Hepatic stellate cell (primary cell): ENCODE data around the gene SORD.
"Not testable (repeated sequence)": the region's sequence is repeated elsewhere in the genome, so short reads cannot be mapped to it uniquely, and the experiment has no call there.

Experiments
- DNase-seq: peaks from one replicate; pipeline ENCODE4 v3.0.0; 2011; ENCODE audit warnings: low spot score

The SORD gene

DNA sequence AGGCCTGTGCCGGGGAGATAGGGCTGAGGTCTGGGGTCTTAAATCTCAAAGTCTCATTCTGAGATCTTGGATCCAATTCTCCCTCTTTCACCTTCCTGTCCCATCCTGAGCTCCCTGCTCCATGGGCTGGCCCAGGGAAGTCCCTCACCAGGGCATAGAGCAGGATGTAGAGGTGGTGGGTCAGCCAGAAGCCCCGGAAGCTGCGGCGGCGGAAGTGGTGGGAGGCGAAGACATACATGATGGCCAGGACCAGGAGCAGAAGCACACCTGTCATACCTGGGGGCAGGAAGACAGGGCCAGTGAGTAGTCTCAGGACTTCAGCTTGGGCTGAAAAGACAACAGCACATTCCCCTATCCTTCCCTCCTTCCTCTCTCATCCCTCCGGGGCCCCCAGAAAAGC, 74.5 kb downstream of the SORD start:
- no peak for DNase-seq

DNA sequence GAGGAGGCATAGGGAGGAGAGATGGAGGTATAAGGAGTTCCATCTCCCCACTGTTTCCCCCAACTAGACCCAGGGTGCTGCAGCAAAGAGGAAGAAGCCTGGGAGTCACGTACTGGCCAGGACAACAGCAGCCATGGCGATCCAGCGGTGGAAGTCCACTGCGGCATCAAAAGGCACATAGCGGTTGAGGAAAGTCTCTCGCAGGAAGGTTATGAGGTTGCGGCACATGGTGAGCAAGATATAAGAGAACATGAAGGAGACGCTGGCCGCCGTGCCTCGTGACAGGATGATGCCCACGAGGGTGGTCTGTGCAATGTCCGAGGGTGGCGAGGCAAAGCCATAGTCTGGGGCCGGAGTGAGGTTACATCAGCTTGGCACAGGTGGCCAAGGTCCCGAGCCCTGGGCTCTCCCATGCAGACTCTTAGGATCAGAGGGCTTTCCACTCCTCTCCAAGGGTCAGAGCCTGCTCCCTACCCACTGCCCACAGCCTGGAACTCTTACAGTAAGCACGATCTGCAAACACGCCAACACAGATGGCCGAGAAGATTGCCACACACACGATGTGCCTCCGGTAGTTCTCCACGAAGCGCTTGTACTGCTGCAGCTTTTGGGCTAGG, 76.7 kb downstream of the SORD start:
- no peak for DNase-seq

DNA sequence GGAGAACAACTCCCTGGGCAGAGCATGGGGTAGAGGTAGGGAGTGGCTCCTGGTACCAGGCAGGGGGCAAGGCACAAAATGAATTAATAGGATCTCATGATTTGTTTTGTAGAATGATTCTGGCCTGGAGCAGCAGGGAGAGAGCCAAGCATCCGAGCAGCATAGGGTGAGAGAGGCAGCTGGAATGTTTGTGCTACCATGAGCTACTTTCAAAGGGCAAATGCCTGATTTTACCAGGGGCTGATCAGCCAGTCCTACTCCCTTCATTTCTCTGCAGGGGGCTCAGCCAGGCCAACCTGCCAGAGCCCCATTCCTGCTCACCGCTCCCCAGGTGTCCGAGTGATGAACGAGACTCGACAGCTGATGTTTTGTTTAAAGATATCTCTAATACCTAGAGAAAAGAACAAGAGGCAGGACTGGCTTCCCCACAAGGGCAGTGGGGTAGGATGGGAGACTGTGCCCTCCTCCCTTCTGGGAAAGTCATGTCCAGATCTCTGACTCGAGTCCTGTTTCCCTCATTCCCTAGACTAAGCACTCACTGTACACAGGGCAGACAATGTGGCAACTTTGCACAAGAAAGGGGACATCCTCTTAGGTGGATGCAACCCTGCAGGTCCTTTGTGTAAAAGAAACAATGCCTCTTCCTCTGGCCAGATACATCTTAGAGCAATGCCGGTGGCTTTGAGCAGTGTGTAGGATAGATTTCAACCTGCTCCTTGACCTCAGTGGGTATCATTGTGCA, 78.1 kb downstream of the SORD start:
- DNase-seq, result no peak

DNA sequence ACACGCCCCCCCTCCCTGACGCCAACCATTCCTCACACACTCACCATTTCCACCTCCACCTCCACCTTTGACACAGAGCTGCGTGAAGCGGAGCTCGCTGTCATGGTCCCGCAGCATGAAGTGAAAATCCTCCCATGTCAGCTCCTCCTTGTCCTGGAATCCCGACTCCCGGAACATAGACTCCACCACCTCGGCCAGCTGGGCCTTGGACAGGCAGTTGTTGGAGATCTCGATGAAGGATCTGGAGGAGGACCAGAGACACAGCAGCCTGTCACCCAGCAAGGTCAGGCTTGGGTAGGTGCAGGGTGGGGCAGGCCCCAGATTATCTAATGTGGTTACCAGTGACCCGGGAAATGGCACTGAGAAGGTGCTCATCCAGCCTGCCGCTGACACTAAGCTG, 78.8 kb downstream of the SORD start:
- DNase-seq, result no peak

DNA sequence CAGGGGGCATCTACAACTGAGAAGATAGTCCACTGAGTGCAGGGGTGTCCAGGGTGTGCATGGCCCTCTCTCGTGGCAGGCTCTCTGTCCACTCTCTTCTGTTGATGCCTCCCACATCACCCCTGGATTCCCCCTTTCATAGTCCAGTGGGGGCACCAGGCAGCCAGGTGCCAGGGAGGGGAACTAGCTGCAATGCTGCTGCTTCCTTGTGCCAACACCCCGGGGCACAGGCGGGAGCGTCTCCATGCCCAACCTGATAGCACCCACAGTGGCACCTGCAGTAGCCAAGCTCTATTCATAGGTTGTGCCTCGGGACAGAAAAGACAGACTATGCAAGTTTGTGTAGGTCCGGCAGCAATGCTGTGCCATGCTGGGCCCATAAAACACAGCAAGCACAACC, 79.2 kb downstream of the SORD start:
- no peak for DNase-seq

DNA sequence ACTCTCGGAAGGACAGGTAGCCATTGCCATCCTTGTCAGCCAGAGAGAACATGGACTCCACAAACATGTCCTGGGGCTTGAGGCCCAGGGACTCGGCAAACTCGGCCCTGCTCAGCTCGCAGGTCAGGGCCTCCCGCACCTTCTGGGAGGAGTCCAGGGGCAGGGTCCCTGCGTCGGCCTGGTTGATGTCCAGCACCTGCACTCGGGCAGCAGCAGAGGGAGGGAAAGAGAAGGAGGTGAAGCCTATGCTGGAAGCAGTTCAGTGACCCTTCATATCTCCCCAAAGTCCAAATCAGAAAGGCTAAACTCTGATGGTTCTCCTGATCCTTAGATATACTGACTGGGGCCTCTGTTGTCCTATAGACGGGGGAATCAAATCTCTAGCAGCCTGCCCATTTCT, 81.2 kb downstream of the SORD start:
- not testable (repeated sequence) for DNase-seq

DNA sequence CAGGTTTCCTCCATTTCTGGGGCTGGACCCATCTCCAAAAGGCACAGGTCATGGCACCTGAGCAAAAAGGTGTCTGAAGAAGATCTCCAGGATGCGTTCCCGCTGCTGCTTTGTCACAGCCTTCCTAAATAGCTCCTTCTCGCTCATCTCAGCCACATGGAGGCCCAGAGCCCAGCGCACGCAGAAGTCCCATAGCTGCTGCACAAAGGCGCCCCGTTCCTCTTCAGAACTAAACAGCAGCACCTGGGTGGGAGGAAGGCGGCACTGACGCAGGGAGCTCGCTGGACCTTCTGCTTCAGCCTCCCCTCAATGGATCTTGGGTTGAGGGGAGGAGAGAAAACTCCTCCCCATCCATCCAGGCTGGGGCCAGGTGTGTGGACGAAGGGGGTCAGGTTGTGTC, 82.6 kb downstream of the SORD start:
- DNase-seq, result no peak

DNA sequence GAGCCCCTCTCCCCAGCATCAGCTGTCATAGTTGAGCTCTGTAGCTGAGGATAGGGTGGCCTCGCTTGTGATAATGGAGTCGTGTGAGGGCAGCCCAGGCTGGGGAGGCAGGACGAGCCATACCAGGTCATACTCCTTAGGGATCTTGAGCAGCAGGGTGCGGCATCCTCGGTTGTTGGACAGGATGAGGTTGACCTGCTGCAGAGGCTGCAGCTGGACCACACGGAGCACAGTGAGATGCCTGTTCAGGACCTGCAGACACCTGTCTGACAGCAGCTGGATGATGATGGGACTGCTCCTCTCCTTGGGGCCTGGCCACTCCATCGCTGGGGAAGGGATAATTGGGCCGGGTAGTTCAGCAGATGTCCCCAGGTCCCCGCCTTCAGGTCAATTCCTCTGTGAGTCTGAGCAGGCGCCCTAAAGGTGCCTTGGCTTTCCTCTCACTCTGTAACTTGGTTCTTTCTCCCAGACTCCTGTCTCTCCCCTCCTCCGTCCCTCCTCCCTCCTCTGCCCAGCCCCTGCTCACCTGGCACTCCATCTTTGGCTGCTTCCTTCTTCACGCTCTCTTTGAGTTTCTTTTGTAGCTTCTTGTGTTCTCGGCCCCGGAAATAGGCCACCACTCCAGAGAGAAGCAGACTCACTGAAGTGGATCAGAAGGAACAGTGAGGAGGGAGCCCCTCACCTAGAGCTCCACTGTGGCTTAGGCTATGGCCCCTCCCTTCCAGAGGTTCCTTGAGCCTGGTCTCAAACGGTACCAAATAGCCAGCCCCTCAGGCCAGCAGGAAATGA, 83.2 kb downstream of the SORD start:
- no peak for DNase-seq

DNA sequence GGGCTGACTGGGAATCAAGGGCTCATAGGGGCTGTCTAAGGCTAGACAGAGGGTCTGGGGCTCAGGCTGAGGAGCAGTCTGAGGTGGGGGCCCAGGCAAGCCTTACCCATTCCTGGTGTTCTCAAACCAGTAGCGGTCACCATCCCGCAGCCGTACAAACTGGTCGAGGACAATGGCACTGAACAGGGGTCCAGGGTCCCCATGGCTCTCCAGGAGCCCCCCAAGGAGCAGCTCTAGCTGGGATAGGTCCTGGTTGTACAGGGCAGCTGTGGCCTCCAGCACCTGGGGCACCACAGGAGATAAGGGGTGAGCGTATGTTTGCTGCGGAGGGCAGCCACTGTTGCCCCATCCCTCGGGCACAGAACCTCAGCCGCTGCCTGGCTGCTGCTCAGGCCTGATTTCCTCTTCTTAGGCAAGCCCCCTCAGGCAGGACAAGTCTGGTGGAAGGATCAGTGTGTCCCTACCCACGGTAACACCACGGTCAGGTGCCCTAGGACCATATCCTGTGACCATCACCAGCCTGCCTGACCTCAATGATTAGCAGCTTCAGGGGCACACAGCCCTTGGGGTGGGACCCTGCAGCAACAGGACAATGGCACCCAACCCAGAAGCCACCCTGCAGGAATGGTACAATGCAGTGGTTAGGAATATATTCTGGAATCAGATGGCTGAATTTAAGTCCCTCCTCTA, 85.1 kb downstream of the SORD start:
- no peak for DNase-seq

DNA sequence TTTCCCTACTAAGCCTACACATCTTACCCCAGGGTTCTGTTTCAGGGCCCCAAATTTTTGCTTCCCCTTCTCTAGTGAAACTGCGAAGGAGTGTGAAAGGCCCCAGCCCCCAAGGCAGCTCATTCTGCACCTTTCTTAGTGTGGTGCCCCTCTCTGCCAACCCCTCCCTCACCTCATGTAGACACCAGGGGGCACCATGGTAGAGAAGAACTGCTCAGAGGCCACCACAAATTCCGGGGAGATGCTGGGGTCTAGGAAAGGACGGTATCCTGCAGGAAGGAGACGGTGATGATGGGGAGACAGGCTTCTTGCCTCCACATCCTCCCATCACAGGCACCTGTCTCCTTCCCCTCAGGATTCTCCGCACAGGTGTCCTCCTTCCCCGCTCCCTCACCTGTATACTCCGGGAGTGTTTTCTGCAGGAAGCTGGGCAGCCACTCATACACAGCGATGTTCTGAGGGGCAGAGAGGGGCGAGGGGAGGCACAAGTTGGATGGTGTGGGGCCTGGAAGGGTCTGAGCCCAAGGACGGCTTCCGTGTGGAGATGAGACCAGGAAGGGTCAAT, 87.3 kb downstream of the SORD start:
- no peak for DNase-seq

DNA sequence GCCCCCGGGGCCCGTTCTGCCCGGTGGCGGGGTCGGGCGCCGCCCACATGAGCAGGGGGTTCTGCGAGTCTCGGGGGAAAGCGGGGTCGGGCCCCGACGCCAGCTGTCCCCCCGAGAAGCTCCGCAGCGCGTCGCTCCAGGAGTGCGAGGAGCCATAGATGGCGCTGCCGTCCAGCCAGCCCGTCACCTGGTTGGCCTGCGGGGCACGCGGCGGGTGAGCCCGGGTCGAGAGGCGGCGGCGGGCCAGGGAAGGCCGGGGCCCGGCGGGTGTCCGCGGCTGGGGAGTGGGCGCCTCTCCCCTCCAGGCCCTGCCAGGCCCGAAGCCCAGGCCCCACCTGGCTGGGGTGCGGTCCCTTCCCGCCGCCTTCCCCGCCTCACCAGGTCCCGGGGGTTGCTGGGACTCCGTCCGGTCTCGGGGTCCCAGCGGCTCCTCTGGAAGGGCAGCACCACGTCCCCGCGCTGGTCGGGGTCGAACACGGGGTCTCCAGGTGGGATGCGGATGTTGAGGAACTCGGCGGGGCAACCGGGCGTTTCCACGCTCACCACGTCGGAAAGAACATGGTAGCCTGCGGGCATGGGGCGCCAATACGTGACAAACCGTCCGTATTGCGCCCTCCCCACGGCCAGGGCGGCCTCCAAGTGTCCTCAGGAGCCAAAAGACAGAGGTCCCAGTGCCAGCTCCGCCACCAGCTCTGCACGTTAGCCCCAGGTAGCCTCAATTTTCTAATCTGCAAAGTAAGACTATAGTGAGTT, 88.6 kb downstream of the SORD start:
- DNase-seq, result no peak

DNA sequence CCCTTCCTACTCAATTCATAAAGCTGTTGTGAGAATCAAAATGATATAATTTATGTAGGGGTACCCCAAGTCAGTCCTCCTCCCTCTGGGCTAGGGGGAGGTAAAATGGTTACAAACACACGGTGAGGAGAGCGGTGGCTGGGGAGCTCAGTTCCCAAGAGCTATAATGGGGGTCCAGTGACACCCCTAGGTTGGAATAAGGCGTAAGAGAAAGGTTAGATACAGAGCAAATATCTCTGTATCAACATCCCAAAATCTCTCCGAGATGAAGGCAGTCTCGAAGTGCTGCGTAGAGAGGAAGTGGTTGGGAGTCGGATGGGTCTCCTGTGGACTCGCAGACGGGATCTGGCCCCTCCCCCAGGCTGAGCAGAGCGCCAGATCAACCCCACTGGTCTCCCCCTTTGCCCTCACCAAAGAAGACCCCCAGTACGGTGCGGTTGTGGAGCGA, 89.2 kb downstream of the SORD start:
- DNase-seq, result no peak

DNA sequence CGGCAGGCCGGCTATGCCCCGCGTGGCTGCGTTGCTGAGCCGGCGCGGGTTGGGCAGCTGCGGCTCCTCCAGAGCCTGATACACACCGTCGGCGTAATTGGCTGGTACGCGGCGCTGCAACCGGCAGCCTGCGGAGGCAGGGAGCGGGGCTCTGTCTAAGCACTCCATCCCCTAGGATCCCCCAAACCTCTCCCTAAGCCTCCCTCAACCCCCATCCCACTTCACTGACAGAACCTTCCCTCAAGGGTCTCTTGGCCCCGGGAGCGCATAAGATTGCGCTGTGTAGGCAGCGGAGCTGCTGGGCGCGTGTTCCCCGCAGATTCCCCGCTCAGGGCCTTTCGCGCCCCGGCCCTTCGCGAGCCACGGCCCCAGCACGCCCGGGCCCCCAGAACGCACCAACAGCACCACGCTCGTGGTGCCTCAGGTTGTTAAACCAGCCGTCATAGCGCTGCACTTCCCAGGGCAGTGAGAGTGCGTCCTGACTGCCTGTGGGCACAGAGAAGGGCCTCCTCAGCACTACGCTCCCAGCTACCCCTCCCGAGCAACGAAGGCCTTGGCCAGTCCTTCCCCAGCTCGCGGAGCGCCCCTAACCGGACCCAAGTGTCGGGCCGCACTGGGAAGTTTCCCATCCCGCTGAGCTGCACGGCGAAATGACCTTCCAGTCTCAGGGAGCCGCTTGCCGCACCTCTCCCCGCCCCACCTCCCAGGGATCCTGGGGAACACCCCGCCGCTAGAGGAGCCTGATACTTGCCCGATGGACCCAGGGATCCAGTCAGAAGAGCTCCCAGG, 89.8 kb downstream of the SORD start:
- DNase-seq, result no peak

DNA sequence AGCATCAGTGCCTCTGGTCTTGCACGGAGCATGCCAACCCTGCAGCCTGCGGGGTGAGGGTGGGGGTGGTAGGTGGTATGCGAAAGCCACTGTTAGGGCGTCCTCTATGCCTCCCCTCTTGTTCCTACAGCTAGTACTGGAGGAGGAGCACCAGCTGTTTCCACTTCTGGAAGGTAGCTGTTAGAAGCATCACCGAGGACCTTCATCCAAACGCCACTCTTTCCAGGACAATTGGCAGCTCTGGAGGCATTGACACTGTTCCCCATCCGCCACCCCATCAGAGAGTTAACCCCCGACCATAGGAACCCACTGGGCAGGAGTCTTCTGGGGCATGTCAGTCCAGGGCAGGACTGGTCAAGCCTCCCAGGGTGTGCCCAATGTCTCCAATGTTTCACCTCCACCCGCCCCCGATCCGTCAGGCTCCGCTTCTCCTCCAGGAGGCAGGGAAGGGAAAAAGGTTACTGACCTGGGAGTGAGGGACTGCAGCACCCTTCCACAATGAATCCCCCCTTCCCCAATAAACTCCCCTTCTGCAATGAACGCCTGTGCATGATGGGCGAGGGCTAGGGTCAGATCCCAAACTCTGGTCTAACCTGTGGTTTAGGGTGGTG, 90.5 kb downstream of the SORD start:
- DNase-seq, result no peak

DNA sequence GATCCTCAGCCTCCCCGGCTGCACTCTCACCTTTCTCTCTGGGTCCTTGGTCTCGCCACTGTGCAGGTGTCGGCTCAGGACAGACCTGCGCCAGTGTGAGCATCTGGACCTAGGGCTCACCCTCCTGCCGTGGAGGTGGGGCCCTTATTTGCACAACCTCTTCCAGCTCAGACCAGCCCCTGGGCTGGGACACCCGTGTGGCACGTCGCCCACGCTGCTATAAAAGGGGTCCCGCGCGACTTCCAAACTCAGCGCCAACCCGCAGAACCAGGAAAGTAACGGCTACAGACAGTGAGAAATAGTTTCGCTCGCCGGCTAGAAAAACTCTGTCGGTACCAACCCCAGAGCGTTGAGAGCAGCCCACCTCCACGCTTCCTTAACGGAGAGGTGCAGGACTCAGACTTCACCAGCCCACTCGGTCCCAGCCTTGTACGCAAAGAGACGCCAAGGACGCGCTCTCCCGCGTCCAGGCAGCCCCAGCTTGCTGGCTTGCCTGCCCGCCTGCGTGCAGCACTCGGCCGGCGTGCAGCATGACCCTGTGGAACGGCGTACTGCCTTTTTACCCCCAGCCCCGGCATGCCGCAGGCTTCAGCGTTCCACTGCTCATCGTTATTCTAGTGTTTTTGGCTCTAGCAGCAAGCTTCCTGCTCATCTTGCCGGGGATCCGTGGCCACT, 91.2 kb downstream of the SORD start, which contains the start of the genes DUOX2 and DUOXA2:
TSS of gene DUOX2 (minus strand) at position 97 of the 675 bp plus-strand sequence. CDS start 761 bp downstream, outside the sequence.
TSS of gene DUOXA2 (plus strand) at position 251 of the 675 bp plus-strand sequence. CDS start at position 531, 280 bp downstream.
- no peak for DNase-seq

DNA sequence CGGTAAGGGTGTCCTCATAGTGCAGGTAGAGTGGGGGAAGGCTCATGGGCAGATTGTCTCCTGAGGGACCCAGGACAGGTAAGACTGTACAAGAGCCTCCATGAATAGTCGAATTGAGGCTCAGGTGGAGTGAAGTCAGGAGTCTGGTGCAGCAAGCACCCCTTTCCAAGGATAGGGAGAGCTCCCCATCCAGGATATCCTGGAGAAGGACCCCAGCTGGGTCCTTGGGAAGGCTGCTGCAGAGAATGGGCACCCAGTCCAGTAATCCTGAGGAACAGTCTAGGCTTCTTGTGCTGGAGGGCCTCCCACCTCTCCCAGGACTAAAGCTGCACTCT, 91.7 kb downstream of the SORD start:
- no peak for DNase-seq

DNA sequence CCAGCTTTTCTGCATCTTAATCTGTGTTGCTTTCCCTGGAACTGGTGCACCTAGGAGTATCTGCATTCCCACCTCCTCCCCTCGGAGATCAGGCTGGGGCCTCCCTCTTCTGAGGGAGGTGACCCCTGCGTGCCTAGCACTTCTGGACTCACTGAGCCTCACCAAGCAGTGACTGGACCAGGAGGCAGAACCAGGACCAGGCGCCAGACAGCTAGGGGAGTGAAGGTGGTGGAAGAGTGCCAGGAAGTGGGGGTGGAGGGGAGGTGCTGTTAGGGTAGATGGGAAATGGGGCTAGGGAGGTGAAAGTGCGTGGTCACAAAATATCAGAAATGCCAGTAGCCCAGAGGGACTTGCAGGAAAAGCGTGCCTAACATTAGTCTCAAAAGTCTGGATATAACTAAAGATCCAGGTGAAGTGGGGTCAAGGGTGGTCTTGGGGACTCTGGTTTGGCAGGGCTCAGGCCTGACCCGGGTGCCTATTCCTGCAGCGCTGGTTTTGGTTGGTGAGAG, 92.4 kb downstream of the SORD start:
- DNase-seq, result no peak

DNA sequence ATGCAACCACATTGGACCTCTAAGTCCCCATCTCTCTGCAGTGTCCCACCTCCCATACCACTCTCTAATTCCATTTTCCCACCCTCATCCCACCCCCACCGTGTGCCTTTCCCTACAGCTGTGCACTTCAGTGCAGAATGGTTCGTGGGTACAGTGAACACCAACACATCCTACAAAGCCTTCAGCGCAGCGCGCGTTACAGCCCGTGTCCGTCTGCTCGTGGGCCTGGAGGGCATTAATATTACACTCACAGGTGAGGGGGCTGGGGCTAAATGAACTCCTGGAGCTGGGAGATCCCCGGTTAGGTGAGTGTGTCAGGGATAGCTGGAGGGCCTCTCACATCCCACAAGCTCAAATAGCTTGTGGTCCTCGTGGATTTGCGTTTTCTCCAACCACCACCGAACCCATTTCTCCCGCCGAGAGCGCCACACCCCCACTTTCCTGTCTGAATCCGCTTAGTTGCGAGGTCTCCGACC, 93.0 kb downstream of the SORD start:
- DNase-seq, result no peak
